AG04450 (cell line): ENCODE data around the gene TP53INP2. TPM values are rescaled to one million over a fixed set of nuclear protein-coding genes. Genes with fewer than 3 reads are reported as not detected.

Experiments
- CTCF ChIA-PET: fragments of 300-600, 350-600 bp; formaldehyde crosslinking; extraction: SDS; loops from one replicate; lab custom pipeline; 2022; ENCODE audit warnings: antibody characterized with exemption, inconsistent platforms; lab: Charles Lee
- POLR2A ChIA-PET: fragments of 350-600 bp; formaldehyde crosslinking; extraction: SDS; loops from one replicate; lab custom pipeline; 2021; ENCODE audit warnings: antibody characterized with exemption, inconsistent platforms; lab: Yijun Ruan, JAX
- DNase-seq: peaks from one replicate; pipeline ENCODE4 v3.0.0-alpha.2; 2011; ENCODE audit warnings: low read depth, low spot score
- H3K27ac ChIP-seq: one replicate; pipeline ENCODE4 v1.5.1; 2012; ENCODE audit warnings: low read depth, low read length, control low read depth
- H3K27me3 ChIP-seq: one replicate; pipeline ENCODE4 v1.6.0; 2012; ENCODE audit warnings: low read length; ENCODE audit not compliant: control insufficient read depth, insufficient read depth
- H3K4me3 ChIP-seq: 2 replicates; pipeline ENCODE4 v1.5.1; 2011; ENCODE audit warnings: mild to moderate bottlenecking, low read depth, low read length, control low read depth
- H3K9me3 ChIP-seq: 2 replicates; pipeline ENCODE4 v1.5.1; 2012; ENCODE audit warnings: low read length; ENCODE audit not compliant: control insufficient read depth, insufficient read depth
- CTCF ChIP-seq: IDR thresholded peaks from 2 replicates; pipeline ENCODE4 v1.5.1; 2011; ENCODE audit warnings: low read depth, low read length, control low read depth, inconsistent platforms
- polyA plus RNA-seq: library from polyadenylated mRNA; depleted of rRNA; stranded (reverse); fragments of >200 nt; gene quantifications from 2 replicates; pipeline ENCODE4 v1.2.3, GENCODE V29; 2011

TP53INP2 gene
- polyA plus RNA-seq, 1 experiment = 5.9 TPM

GRCh38 chr20:34750484-34750883, 46.3 kb downstream of the TP53INP2 start:
- POLR2A ChIA-PET = interaction anchor here (0.6 kb wide), 2 partner anchors 459 to 1016 kb away, joined by 3 to 5 read pairs; no protein-coding TSS in a partner anchor
- Histone ChIP-seq H3K27ac (no peak overlapping the region), H3K4me3 (no peak overlapping the region), H3K9me3 (no peaks in the 10 kb centered on the region), H3K27me3 (no peaks in the 10 kb centered on the region)
- DNase-seq = peak; percentile 15
- CTCF ChIA-PET = no interaction called here
- TF ChIP-seq CTCF = no peak

- no peak for TF ChIP-seq CTCF
- H3K9me3 ChIP-seq = no peaks in the 10 kb centered on the region
- no peak overlapping the region for H3K4me3 ChIP-seq
- H3K27ac ChIP-seq = no peak overlapping the region
- no peaks in the 10 kb centered on the region for H3K27me3 ChIP-seq
- CTCF ChIA-PET = interaction anchor here (4.5 kb wide), 1 partner anchor 17 kb away, joined by 36 read pairs; no protein-coding TSS in a partner anchor
- POLR2A ChIA-PET = interaction anchor here (0.6 to 0.7 kb wide), 2 partner anchors 38 to 704 kb away, joined by 3 to 6 read pairs; partner anchors contain the start of gene CEP250
- no peak for DNase-seq
Observed at GRCh38 chr20:34751453-34751852, 47.3 kb downstream of the TP53INP2 start.

- ChIA-PET CTCF (interaction anchor here (1.3 to 4.5 kb wide), 3 partner anchors 15 to 441 kb away, joined by 4 to 36 read pairs (median 5); no protein-coding TSS in a partner anchor), POLR2A (no interaction called here)
- Histone ChIP-seq H3K27ac (no peak overlapping the region), H3K27me3 (no peaks in the 10 kb centered on the region), H3K9me3 (no peaks in the 10 kb centered on the region), H3K4me3 (no peak overlapping the region)
- no peak for TF ChIP-seq CTCF
- DNase-seq = peak; percentile 13
Observed at GRCh38 chr20:34753706-34754461, 49.7 kb downstream of the TP53INP2 start.

GRCh38 chr20:34754611-34755010, 50.5 kb downstream of the TP53INP2 start:
- POLR2A ChIA-PET = interaction anchor here (1.0 kb wide), 1 partner anchor 15 kb away, joined by 3 read pairs; no protein-coding TSS in a partner anchor
- Histone ChIP-seq H3K27ac (no peak overlapping the region), H3K27me3 (no peaks in the 10 kb centered on the region), H3K9me3 (no peaks in the 10 kb centered on the region), H3K4me3 (no peak overlapping the region)
- no peak for TF ChIP-seq CTCF
- DNase-seq = no peak
- CTCF ChIA-PET = interaction anchor here (1.3 to 4.5 kb wide), 3 partner anchors 14 to 442 kb away, joined by 4 to 36 read pairs (median 5); no protein-coding TSS in a partner anchor

GRCh38 chr20:34755367-34755766, 51.2 kb downstream of the TP53INP2 start:
- CTCF ChIA-PET = interaction anchor here (1.4 to 4.5 kb wide), 2 partner anchors 13 to 14 kb away, joined by 6 to 36 read pairs; no protein-coding TSS in a partner anchor
- no peak overlapping the region for H3K4me3 ChIP-seq
- TF ChIP-seq CTCF = no peak
- H3K27me3 ChIP-seq = no peaks in the 10 kb centered on the region
- DNase-seq = no peak
- H3K9me3 ChIP-seq = no peaks in the 10 kb centered on the region
- POLR2A ChIA-PET = interaction anchor here (1.0 kb wide), 1 partner anchor 14 kb away, joined by 3 read pairs; no protein-coding TSS in a partner anchor
- H3K27ac ChIP-seq = no peak overlapping the region
